Measurements from ENCODE around the gene MPIG6B.
"Not testable (repeated sequence)": the region's sequence is repeated elsewhere in the genome, so short reads cannot be mapped to it uniquely, and the experiment has no call there.

Gene MPIG6B

DNA sequence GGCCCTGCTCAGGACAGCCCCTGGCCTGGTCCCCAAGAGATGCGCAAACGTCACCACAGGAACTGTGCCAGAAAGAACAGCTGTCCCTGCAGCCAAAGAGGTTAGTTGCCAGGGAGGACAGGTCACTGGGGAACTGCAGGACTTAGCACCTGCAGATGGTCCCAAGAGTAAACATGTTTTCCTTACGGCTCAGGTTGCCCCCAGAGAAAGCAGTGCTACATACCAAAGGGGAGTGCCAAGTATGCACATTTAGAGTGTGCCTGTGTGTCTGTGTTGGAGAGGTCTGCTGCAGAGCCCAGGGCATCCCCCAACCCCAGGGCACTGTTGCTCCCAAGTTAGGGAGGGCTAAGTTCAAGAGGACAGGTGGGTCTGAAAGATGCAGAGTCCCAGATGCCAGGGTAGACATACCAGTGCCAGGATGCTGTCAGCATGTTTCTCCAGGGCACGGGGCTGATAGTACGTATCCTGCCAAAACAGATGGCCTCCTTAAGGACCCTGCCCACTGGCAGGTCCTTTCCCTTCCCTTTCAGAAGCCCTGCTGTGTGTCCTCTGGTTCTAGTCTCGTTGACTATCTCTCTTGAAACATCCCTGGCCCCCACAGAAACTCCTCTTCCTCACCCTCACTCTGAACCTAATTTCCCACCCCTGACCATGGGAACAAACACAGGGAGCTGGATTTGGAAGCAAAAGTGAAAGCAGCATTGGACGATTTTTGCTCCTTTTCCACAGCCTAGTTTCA is 21.3 kb upstream of the MPIG6B start:
- DNase-seq = no peak

DNA sequence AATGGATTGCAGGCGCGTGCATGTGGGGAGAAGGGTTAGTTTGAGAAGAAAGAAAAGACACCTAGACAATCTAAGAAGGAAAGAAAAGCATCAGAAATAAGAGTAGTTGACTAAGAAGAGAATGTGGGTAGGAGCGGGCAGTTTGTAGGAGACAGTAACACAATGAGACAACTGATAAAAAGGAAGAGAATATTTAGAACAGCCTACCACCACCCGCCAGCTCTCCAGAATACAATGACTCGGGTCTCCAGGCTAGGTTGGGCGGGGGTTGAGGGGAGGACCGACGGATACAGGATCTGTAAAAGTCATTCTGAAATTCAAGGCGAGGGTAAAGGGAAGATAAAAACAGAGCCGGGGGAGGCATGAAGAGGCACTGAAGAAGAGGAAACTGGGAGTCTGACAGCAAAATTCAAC is 20.8 kb upstream of the MPIG6B start:
- peak in 1 of 2 experiments; percentile 70 for DNase-seq

DNA sequence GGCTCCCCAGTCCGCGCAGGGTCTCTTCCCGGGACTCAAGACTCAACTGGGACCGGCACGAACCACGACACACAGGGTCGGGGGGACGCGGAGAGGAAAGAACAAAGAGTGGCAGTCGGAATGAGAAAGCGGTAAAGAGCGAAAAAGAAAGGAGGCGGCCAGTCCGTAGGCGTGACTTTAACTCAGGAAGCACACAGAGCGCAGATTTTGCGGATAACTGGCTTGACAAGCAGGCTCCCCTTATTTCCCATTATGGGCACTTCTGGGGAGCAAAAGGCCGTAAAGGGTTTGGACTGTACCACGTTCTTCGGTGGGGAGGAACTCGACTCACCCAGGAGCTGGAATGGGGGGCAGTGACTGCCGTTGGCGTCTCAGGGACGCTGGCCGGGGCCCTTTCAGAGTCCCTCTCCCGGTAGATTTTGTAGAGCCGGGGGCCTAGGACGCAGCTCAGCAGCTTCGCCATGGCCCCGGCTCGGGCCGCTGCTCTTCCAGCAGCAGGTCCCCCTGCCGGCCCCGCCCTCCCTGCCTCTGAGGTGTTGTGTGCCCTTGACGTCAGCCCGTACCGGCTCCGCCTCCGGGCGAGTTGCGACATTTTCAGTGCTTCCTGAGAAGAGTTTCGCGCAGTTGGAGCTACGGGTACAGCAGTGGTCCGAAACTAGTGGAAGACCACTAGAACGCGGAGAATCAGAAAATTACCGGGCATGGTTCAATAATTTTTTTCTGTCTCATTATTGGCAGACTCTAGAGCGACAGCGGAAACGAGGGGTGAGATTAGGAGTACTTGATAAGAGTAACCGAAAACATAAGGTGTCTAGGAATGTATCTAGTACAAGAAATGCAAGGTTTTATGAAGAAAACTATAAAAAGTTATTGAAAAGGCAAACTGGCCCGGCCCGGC is 20.1 kb upstream of the MPIG6B start, which contains the start of gene ABHD16A:
Gene ABHD16A, minus strand, starts transcription at position 506 of the 898 bp plus-strand sequence. Its CDS starts 43 bp downstream, at position 463.
- DNase-seq = peak; percentile 99

DNA sequence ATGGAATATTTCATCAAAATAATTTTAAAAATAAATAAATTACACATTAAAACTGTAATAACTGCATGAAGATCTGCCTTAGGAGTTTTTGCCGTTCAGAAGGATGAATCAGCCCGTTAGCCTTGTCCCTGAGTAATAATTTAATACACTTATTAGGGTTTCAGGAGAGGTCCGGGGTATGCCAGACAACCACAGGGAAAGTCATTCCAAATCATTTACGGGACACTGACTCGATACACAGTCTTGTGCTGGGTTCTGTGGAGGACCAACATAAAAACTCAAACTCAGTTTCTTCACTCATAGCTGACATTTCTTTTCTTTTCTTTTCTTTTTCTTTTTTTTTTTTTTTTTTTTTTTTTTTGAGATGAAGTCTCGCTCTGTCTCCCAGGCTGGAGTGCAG is 17.2 kb upstream of the MPIG6B start:
- DNase-seq = no peak

DNA sequence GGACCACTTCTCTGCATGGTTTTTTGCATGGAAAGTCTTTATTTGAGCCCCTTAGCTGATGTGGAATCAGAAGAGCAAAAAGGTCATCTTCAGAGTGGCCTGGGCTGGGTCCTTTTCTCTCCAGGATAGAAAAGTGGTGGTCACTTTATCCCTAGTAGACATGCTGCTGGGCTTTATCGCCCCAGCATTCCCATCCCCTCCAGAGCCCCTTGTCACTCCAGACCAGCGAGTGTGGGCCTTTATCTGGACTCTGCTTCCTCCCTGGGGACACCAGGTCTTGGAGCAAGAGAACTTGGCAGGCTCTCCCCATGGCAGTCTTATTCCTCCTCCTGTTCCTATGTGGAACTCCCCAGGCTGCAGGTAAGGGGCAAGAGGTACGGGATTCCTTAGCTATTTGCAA is 16.6 kb upstream of the MPIG6B start, which contains the start of gene LY6G6F:
Gene LY6G6F, plus strand, starts transcription at position 268 of the 400 bp plus-strand sequence. Its CDS starts 41 bp downstream, at position 309.
- no peak for DNase-seq

DNA sequence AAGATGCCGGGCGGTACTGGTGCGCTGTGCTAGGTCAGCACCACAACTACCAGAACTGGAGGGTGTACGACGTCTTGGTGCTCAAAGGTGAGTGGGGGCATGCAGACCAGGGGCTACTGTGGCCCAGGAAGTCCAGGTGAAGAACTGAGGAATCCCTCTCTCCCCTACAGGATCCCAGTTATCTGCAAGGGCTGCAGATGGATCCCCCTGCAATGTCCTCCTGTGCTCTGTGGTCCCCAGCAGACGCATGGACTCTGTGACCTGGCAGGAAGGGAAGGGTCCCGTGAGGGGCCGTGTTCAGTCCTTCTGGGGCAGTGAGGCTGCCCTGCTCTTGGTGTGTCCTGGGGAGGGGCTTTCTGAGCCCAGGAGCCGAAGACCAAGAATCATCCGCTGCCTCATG is 15.5 kb upstream of the MPIG6B start:
- no peak for DNase-seq

DNA sequence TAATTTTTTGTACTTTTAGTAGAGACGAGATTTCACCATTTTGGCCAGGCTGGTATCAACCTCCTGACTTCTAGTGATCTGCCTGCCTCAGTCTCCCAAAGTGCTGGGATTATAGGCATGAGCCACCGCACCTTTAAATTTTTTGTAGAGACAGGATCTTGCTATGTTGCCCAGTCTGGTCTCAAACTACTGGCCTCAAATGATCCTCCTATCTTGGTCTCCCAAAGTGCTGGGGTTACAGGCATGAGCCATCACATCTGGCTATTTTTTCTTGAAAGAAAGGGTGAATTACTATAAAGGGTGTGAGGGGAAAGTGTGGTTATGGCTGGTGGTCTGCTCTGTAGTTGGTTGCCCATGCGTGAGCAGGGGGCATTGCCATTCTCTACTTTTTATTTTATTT is 14.9 kb upstream of the MPIG6B start:
- no peak for DNase-seq

DNA sequence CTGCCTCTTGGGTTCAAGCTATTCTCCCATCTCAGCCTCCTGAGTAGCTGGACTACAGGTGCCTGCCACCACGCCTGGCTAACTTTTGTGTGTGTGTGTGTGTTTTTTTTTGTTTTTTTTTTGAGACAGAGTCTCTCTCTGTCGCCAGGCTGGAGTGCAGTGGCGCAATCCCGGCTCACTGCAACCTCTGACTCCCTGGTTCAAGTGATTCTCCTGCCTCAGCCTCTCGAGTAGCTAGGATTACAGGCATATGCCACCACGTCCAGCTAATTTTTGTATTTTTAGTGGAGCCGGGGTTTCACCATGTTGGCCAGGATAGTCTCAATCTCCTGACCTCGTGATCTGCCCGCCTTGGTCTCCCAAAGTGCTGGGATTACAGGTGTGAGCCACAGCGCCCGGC is 14.0 kb upstream of the MPIG6B start:
- not testable (repeated sequence) for DNase-seq

DNA sequence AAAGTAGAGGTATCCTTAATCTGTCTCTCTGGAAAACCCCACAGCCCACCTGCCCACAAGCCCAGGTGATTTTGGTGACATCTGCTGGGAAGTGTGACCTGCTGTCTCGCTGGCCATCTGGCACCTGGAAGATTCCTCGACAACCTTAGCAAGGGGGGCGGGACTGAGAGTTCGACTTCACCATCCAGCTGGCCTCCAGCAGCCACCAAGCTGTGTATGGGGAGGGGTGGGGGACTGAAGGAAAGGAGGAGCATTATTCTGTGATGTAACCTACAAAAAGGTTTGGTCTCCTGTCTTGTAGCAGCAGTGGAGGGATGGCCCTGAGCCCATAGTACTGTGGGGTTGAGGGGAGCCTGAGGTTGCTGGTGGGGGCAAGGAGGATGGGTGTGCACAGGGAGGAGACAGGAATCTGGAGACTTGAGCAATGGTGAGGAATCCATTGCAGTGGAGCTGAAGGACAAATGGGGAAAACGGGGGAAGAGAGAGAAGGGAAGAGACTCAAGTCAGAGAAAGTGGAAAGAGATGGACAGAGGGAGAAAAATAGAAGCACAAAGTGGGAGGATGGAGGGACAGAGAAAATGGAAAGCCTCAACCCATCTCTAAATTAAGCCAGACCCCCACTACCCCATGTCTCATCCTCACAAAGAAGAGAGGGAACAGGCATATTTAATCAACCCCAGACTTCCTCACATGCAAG is 12.5 kb upstream of the MPIG6B start:
- DNase-seq = no peak

DNA sequence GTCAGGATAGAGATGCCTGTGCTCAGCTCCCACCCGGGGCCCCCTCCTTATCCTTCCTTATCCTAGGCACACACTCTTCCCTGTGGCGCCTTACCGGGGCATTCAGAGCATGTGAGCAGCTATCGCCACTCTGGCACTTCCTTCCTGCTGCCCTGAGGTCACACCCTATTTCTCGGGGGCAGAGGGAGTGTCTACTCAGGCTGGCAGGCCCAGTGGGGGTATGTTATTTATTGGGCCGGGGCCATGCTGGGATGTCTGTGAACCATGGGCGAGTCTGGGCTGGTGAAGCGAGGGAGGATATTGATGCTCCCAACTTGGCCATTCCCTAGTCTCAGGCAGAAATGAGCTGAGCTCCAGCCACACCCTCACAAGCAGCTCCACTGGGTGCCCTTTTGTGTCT is 11.9 kb upstream of the MPIG6B start:
- peak; percentile 22 to 31 for DNase-seq

DNA sequence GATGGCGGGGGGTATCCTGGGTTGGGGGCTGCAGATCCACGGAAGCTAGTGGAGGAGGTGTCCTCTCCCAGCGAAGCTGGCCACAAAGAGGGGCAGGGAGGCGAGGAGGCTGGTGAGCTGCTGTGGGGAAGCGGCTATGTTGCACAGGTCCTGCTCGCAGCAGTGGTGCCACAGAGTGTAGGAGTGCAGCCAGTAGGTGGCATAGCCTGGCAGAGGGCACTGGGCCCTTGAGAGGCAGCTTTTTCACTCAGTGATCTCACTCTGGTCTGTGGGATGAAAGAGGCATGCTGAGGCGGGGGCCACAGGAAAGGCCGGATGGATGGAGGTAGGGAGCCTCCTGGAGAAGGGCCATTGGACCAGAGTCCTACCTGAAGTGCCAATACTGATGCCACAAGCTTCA is 10.9 kb upstream of the MPIG6B start:
- peak; percentile 40 to 48 for DNase-seq

DNA sequence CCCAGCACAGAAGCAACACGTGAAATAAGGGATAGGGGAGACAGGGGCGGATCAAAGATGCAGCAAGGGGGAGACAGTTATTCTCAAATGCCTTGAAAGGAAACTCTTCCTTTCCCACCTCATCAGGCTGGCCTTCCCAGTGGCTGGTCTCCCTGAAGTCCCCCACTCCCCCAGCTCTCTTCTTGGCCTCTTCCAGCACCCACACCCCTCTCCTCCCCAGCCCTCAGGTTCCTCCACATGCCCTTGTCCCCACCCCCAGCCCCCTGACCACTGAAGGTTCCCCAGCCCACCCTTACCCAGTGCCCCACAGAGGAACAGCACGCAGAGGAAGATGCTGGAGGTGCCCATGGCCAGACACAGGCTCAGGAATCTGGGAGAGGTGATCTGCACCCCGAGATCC is 9.7 kb upstream of the MPIG6B start:
- no peak for DNase-seq

DNA sequence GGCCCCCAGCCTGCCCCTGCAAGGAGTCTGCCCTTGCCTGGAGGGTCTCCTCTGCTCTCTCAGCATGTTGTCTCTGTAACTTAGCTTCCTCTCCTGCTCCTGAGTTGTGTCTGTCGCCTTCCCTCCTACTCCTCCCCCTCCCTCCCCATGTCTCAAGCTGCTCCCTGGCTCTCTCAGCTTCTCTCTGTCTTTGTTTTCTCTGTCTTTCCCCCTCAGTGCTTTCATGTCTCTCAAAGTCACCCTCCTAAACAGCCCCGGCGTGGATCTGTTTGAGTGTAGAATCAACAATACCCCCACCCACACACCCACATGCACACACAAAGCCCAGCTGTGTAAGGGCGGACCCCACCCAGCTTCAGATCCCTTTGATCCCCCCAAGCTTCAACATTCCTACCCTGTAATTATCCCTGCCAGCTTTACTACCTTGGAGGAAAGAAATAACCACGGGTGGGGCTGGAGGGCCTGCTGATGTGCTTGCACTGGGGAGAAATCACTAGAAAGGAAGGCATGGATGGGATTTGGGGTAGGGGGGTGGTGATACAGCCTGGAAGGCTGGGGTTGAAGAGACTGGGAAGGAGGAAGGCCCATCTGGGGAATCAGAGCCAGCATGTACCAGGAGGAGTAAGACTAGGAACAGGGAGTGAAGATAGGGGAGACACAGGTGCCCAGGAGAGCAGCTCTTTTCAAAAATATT is 9.0 kb upstream of the MPIG6B start:
- DNase-seq = no peak

DNA sequence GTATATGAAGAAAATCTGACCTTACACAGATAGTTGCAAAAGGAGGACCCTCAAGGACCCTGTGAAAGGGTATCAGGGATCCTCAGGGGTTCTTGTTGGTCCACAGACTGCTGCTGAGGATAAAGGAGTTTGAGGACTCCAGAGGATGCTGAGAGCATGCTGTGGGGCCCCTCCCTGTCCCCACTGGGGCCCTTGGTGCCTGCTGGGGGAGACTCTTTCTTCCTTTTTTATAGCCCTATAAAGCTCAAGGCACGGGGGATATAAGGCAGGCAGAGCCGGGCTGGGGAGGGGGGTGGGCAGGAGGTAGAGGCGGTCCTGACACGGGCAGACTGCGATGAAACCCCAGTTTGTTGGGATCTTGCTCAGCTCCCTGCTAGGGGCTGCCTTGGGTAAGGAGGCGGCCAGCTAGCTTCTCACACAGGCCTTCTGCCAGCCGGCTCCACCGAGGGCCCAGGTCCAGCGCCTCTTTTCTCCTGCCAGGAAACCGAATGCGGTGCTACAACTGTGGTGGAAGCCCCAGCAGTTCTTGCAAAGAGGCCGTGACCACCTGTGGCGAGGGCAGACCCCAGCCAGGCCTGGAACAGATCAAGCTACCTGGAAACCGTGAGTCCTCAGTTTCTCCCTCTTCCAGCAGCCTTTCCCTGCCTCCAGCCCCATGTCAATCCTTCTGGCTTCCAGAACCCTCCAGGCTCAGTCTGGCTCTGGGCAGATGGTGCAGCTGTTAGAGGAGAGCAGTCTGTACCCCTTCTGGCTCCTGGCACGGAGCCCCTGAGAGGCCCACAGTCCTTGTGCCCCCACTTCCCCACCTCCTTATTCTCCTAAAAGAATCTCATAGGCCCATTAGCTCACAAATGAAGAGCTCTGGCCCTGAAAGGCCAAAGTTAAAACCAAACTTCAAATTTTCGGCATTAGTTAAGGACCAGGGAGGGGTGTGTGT is 7.9 kb upstream of the MPIG6B start, which contains the start of gene LY6G6D:
Gene LY6G6D, plus strand, starts transcription at position 327 of the 937 bp plus-strand sequence. Its CDS starts 8 bp downstream, at position 335.
- DNase-seq = no peak

DNA sequence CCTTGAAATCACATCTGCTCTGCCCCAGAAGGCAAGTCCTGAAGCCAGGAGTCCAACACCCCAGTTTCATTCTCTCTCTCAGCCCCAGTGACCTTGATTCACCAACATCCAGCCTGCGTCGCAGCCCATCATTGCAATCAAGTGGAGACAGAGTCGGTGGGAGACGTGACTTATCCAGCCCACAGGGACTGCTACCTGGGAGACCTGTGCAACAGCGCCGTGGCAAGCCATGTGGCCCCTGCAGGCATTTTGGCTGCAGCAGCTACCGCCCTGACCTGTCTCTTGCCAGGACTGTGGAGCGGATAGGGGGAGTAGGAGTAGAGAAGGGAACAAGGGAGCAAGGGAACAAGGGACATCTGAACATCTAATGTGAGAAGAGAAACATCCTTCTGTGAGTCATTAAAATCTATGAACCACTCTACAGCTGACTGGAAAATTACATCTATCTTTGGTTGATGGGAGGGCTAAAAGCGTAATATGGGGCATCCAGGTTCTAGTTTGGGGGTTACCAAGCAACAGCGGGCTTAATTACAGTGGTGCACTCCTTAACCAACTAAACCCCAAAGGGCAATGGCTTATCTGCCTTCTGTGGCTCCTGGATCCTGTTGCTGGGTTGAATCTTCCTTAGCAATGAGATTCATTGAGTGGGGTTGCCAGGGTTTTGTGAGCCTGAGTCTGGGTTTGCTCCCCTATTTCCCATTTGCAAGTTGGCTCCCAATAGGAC is 5.5 kb upstream of the MPIG6B start:
- DNase-seq = no peak

DNA sequence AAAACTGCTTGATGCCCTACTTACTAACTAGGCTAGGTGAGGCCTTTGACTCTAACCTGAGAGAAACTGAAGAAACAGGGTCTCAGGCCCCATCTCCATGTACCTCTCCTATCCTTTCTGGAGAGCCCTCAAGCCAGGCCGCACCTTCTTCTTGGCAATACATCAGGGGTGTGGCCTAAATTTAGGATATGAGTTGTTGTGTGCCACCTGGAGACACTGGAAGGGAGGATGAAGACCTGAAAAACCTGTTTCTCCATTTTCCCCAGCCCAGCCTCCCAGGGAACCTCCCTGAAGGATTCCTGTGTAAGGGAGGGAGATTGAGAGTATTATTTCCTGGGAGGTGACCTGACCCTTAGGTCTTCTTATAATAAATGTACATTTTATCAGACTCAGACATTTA is 4.9 kb upstream of the MPIG6B start:
- no peak for DNase-seq

DNA sequence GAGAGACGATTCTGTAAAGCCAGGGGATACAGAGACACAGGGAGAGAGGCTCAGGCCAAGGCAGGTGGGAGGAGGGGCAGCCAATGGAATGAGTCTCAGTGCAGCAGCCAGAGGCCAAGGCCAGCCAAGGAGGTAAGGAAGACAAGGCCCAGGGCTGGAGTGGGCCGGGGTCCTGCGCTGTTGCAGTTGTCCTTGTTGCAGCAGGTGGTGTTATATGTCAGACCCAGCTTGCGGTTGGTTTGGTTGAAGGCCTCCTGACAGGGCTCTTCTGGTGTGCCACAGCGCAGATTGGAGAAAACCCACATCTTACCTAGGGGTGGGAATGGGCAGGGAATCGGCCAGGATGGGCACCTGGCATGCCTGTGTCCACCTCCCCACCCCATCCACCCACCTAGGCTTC is 4.2 kb upstream of the MPIG6B start:
- no peak for DNase-seq

DNA sequence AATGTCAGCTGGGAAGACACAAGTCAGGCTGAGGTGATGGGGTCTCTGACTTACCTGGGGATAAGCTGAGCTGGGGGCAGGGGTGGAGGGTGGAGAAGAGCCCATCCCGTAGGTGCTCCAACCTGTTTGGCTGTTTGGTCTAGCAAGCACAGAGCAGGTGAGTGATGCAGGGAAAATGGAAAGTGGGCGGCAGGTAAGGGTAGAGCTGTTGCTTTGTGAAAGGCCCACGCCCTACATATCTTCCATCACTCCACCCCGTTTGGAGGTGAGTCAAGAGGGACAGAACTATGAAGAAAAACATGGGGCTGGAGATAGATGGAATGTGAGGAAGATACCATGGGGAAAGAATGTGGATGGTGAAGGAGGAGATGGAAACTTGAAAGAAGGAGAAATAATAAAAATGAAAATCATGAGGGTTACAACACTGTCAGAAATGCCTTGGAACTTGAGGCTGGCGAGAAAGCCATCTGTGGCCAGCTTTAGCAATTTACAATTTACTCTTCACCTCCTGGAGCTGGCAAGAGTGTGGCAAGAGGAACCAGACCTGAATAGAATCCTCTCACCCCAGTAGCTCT is 2.9 kb upstream of the MPIG6B start:
- DNase-seq = no peak

DNA sequence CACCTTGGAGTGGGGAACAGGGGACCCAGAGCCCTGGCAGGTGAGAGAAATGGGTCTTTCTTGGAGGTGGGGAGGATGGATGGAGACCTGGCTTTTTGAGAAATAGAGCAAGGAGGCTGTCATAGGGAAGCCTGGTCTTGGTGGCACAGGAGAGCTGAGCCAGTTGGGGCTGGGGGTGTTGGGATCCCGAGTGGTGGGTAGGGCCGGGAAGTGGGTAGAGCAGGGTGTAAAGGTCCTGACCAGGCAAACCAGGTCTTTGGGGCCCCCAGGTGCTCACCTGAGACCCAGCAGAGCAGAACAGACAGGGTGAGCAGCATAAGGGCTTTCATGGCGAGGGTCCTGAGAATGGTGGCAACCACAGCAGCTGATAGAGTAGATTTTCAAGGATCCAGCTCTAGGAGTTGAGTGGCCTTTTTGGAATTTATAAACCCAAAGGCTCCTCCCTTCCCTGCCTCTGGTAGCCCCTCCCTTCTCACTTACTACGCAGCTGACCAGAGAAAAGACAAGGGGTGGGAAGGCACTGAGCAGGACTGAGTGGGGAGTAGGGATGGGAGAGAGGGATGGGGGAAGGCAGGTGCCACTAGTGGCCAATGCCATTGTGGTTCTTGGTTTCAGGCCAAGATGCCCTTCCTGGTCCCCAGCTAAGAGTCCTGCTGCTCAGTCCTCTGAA is 1.7 kb upstream of the MPIG6B start, which contains the start of gene LY6G6C:
Gene LY6G6C, minus strand, starts transcription at position 396 of the 670 bp plus-strand sequence. Its CDS starts 67 bp downstream, at position 329.
- DNase-seq = no peak
